GM12801 (cell line): ENCODE data around the gene KIF12.

ENCODE experiments used
- TF ChIP-seq, protein P1 (sequence below): IDR thresholded peaks from one replicate; pipeline ENCODE4 v1.5.1; 2011; ENCODE audit warnings: control low read depth; ENCODE audit not compliant: insufficient read length; ENCODE audit errors: extremely low read depth

KIF12 gene

GRCh38 chr9:114059047-114059803 lies 39.9 kb downstream of the KIF12 start:
- TF ChIP-seq, protein P1, sequence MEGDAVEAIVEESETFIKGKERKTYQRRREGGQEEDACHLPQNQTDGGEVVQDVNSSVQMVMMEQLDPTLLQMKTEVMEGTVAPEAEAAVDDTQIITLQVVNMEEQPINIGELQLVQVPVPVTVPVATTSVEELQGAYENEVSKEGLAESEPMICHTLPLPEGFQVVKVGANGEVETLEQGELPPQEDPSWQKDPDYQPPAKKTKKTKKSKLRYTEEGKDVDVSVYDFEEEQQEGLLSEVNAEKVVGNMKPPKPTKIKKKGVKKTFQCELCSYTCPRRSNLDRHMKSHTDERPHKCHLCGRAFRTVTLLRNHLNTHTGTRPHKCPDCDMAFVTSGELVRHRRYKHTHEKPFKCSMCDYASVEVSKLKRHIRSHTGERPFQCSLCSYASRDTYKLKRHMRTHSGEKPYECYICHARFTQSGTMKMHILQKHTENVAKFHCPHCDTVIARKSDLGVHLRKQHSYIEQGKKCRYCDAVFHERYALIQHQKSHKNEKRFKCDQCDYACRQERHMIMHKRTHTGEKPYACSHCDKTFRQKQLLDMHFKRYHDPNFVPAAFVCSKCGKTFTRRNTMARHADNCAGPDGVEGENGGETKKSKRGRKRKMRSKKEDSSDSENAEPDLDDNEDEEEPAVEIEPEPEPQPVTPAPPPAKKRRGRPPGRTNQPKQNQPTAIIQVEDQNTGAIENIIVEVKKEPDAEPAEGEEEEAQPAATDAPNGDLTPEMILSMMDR = no peak

DNA sequence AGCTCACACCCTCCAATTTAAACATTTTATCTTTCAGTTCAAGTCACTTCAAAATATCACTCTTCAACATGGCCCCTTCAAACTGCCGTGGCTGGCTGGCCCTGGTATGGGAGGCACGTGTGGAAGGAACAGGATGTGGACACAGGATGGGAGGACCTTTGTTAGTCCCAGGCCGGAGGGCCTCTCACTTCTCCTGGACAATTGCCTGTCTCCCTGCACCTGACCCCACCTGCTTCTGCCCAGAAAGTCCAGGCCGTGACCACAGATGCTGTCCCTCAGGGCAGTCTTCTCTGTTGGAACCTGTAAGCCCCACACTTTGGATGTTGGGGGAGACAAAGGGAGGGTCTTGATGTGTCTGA lies 40.4 kb downstream of the KIF12 start:
- TF ChIP-seq, protein P1 = no peak

DNA sequence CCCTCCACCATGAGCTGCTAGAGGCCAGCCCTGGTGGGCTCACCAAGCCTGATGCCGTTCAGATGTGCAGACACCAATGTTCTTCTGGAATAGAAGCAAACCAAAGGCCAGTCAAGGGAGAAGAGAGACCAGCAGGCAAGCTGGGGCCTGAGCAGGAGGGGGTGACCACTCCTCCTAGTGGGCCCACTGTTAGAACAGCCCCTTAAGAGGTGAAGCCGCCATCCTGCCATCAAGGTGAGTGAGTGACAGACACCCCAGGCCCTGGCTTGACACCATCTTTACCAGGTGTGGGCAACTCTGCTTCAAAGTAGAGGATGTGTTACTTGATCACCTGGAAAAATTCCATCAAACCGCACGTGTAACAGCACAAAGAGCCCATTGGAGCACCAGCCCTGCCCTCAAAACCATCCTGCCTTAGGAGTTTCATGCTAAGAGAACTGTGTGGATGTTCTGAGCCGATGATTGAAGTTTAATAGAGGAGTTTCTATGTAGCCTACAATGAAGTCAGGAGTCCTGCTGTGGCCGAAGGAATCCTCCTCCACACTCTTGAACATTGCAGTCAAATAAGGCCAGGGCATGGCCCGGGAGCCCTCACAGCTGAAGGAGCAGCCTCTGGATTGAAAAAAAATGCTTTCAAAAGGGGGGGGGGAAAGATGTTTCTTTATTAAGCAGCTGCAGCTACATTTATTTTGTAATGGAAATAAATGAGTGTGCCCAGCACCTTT lies 41.8 kb downstream of the KIF12 start:
- TF ChIP-seq, protein P1 = no peak

- TF ChIP-seq, protein P1 = no peak
Measured at GRCh38 chr9:114056527-114056926, 42.6 kb downstream of the KIF12 start.

DNA sequence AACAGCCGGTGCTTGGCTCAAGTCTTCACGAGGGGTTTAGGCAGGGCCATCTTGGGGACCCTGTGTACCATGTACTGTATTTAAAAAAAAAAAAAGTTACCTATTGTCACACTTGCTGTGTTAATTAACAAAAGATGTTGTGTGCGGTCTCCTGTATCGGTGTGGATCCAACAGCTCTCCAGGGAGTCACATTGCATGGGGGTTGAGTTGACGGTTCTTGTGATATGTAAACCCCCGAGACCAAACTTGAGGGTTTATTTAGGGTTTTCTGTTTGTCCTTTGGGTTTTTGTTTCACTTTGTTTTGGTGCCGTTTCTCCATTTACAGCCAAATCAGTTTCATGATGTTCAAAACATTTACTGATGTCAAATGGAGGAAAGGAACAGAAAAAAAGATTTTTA lies 43.2 kb downstream of the KIF12 start:
- TF ChIP-seq, protein P1 = no peak

DNA sequence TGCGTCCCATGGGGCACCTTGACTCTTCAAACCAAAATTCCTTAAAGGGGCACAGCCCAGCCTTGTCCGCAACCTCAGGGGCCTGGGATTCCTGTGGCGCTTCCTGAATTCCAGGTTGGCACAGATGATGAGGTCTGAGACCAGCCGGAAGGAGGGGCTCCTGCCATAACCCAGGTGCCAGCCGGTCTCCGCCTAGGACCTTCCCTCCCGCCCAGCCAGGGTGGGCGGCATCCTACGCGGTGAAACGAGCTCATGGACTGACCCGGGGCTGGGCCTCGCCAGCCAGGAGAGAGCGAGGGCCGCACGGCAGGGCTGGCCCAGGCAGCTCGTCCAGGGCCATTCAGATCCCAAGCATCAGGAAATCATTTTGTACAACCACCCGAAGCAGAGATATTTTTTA lies 44.0 kb downstream of the KIF12 start:
- TF ChIP-seq, protein P1 = no peak

DNA sequence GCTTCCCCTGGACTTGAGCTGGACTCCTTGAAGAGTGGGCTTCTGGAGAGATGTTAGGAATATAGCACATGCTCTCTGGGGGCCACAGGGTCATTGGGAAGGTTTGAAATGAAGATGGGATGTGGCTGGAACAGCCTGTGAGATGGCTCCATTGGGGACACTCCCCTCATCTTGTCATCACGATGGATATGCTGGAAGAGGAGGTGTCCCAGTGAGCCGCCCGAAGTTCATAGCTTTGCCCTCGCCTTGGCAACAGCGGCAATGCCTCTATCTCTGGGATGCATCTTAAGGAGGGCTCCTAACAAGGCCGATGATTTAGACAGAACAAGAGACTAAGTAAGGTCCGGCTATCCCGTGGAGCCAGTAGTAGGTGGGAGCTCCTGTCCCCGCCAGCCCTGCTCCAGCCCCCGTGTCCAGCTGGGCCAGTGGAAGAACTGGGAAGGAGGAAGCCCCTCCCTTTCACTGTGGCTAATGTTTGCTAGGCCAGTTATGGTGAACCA lies 44.9 kb downstream of the KIF12 start:
- TF ChIP-seq, protein P1 = no peak
